Measurements from ENCODE around the gene KDSR.

GRCh38 chr18:63365876-63366212, 1.2 kb downstream of the KDSR start:
- TF ChIP-seq ZFX (IDR thresholded peaks at IDR 0.05; ENCODE audit: borderline replicate concordance) (no peak), CTCF (IDR thresholded peaks at IDR 0.05) (no peak)

All from 22Rv1 (cell line).